A549 (cell line): ENCODE measurements around the gene SLC9A9.

Experiments used
- EP300 ChIP-seq, 2 experiments: fragments of >200 bp; sonication (Bioruptor Twin); formaldehyde crosslinking; IDR thresholded peaks; 2 replicates in 1 of 2; 3 replicates in 1 of 2; pipeline ENCODE4 v1.6.1; 2016 to 2017
- HDAC2 ChIP-seq: fragments of 200-600 bp; sonication (generic); IDR thresholded peaks from 2 replicates; pipeline ENCODE4 v1.6.1; 2016
- JUN ChIP-seq, 2 experiments: fragments of >200 bp; sonication (Bioruptor Twin); formaldehyde crosslinking; IDR thresholded peaks; 2 replicates in 1 of 2; 3 replicates in 1 of 2; pipeline ENCODE4 v1.6.1; 2016 to 2017
- JUNB ChIP-seq: fragments of >200 bp; sonication (Bioruptor Twin); formaldehyde crosslinking; IDR thresholded peaks from 2 replicates; pipeline ENCODE4 v1.6.1; 2016
- POLR2A ChIP-seq: IDR thresholded peaks from 2 replicates; pipeline ENCODE4 v1.6.1; 2012; ENCODE audit warnings: mild to moderate bottlenecking, low read length
- POLR2AphosphoS2 ChIP-seq: conservative IDR thresholded peaks from 2 replicates; pipeline ENCODE4 v1.6.1; 2012; ENCODE audit warnings: low read length, improper control_type of control experiment, inconsistent platforms
- RARB ChIP-seq: fragments of 250-450 bp; sonication (Bioruptor Pico); IDR thresholded peaks from 2 replicates; pipeline ENCODE4 v1.8.0; 2021; ENCODE audit warnings: mild to moderate bottlenecking, moderate library complexity
- RNF2 ChIP-seq: fragments of 200-600 bp; sonication (generic); IDR thresholded peaks from 2 replicates; pipeline ENCODE4 v1.6.1; 2016; ENCODE audit warnings: low read depth, mild to moderate bottlenecking, antibody characterized with exemption, moderate library complexity, borderline replicate concordance
- ZC3H11A ChIP-seq: fragments of 450-650 bp; IDR thresholded peaks from 2 replicates; pipeline ENCODE4 v1.6.1; 2014; ENCODE audit warnings: antibody characterized with exemption, mild to moderate bottlenecking
- TF ChIP-seq, protein P1 (sequence below): fragments of >200 bp; sonication (Bioruptor Twin); formaldehyde crosslinking; IDR thresholded peaks from 3 replicates; pipeline ENCODE4 v1.5.1; 2016
- TF ChIP-seq, protein P2 (sequence below): IDR thresholded peaks from 2 replicates; pipeline ENCODE4 v1.6.1; 2012; ENCODE audit warnings: low read depth, borderline replicate concordance
- TF ChIP-seq, protein P3 (sequence below): fragments of 150-350 bp; IDR thresholded peaks from 2 replicates; pipeline ENCODE4 v1.6.1; 2014; ENCODE audit warnings: low read depth, mild to moderate bottlenecking, low read length
- TF ChIP-seq, protein P4 (sequence below): IDR thresholded peaks from 2 replicates; pipeline ENCODE4 v1.6.1; 2012
- TF ChIP-seq, protein P5 (sequence below): fragments of >200 bp; sonication (Bioruptor Twin); formaldehyde crosslinking; IDR thresholded peaks from 3 replicates; pipeline ENCODE4 v1.6.1; 2016

DNA sequence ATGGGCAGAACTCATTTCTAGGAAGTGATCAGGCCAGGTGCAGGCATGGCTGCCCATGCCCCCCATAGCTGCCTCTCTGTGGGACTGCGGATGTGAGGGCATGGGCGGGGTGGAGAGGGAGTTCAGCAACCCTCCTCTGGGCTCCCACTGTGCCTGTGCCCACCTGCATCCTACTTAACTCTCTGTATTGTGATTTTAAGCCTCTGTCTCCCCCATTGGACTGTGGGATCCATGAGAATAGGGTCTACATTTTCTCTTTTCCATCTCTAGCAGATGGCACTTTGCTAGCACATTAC, 534.4 kb downstream of the SLC9A9 start:
- TF ChIP-seq, protein P1, sequence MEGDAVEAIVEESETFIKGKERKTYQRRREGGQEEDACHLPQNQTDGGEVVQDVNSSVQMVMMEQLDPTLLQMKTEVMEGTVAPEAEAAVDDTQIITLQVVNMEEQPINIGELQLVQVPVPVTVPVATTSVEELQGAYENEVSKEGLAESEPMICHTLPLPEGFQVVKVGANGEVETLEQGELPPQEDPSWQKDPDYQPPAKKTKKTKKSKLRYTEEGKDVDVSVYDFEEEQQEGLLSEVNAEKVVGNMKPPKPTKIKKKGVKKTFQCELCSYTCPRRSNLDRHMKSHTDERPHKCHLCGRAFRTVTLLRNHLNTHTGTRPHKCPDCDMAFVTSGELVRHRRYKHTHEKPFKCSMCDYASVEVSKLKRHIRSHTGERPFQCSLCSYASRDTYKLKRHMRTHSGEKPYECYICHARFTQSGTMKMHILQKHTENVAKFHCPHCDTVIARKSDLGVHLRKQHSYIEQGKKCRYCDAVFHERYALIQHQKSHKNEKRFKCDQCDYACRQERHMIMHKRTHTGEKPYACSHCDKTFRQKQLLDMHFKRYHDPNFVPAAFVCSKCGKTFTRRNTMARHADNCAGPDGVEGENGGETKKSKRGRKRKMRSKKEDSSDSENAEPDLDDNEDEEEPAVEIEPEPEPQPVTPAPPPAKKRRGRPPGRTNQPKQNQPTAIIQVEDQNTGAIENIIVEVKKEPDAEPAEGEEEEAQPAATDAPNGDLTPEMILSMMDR = no peak
- no peak for TF ChIP-seq ZC3H11A
- TF ChIP-seq RARB (CRISPR knock-in tag) = no peak
- no peak for TF ChIP-seq POLR2AphosphoS2
- no peak for TF ChIP-seq POLR2A
- TF ChIP-seq, protein P2, sequence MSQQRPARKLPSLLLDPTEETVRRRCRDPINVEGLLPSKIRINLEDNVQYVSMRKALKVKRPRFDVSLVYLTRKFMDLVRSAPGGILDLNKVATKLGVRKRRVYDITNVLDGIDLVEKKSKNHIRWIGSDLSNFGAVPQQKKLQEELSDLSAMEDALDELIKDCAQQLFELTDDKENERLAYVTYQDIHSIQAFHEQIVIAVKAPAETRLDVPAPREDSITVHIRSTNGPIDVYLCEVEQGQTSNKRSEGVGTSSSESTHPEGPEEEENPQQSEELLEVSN = no peak
- no peak for TF ChIP-seq HDAC2
- no peak for TF ChIP-seq JUN (IDR thresholded peaks at IDR 0.05)
- TF ChIP-seq, protein P3, sequence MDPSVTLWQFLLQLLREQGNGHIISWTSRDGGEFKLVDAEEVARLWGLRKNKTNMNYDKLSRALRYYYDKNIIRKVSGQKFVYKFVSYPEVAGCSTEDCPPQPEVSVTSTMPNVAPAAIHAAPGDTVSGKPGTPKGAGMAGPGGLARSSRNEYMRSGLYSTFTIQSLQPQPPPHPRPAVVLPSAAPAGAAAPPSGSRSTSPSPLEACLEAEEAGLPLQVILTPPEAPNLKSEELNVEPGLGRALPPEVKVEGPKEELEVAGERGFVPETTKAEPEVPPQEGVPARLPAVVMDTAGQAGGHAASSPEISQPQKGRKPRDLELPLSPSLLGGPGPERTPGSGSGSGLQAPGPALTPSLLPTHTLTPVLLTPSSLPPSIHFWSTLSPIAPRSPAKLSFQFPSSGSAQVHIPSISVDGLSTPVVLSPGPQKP = no peak
- TF ChIP-seq RNF2 = no peak
- no peak for TF ChIP-seq EP300 (IDR thresholded peaks at IDR 0.05)
- TF ChIP-seq, protein P4, sequence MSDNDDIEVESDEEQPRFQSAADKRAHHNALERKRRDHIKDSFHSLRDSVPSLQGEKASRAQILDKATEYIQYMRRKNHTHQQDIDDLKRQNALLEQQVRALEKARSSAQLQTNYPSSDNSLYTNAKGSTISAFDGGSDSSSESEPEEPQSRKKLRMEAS = no peak
- TF ChIP-seq, protein P5, sequence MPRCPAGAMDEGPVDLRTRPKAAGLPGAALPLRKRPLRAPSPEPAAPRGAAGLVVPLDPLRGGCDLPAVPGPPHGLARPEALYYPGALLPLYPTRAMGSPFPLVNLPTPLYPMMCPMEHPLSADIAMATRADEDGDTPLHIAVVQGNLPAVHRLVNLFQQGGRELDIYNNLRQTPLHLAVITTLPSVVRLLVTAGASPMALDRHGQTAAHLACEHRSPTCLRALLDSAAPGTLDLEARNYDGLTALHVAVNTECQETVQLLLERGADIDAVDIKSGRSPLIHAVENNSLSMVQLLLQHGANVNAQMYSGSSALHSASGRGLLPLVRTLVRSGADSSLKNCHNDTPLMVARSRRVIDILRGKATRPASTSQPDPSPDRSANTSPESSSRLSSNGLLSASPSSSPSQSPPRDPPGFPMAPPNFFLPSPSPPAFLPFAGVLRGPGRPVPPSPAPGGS = no peak
- no peak for TF ChIP-seq JUNB
